GM23338 (cell line): ENCODE results near the gene SRSF4.

Experiments used
- EZH2phosphoT487 ChIP-seq: fragments of 200-600 bp; sonication (generic); IDR thresholded peaks from one replicate; pipeline ENCODE4 v1.8.1; 2018; ENCODE audit warnings: antibody characterized with exemption; ENCODE audit not compliant: unreplicated experiment
- POLR2AphosphoS5 ChIP-seq: IDR thresholded peaks from 2 replicates; pipeline ENCODE4 v1.6.1; 2016; ENCODE audit warnings: antibody characterized with exemption, low read depth

- TF ChIP-seq POLR2AphosphoS5 (no peak), EZH2phosphoT487 (no peak)
These were observed 42.7 kb upstream of the SRSF4 start for GRCh38 chr1:29224356-29224837.
